Naive thymus-derived CD8-positive, alpha-beta T cell (primary cell): ENCODE data around the gene GALNT4. TPM values are rescaled to one million over a fixed set of nuclear protein-coding genes. Genes with fewer than 3 reads are reported as not detected.

Source experiments
- ATAC-seq, 2 donors: fragments of 150-1000 bp; cut with Tn5 transposase in 1 of 2; sonication (Bioruptor Pico), chemical (Tn5 transposase) in 1 of 2; 1 replicate in 1 of 2; 2 replicates in 1 of 2; pipeline ENCODE4 v1.10.0; 2021; ENCODE audit warnings: mild to moderate bottlenecking in 2 of 2, moderate library complexity in 2 of 2
- POLR2A ChIA-PET: fragments of 350-600 bp; sonication (Branson Sonifier 250); formaldehyde crosslinking; loops from one replicate; lab custom pipeline; 2021; ENCODE audit warnings: antibody characterized with exemption; lab: Charles Lee
- DNase-seq, 10 donors: peaks; one replicate each; pipeline versions ENCODE4 v3.0.0 to v3.0.0-alpha.2; 2020 to 2022
- H3K27ac Mint-ChIP-seq, 10 donors: one replicate each; pipeline ENCODE4 v1.8.0; 2020 to 2022; ENCODE audit warnings: mild to moderate bottlenecking in 10 of 10, mixed read lengths in 10 of 10, moderate library complexity in 4 of 10, inconsistent platforms in 1 of 10
- H3K27me3 Mint-ChIP-seq, 5 donors: one replicate each; pipeline ENCODE4 v1.8.0; 2021 to 2022; ENCODE audit warnings: mixed read lengths in 5 of 5
- H3K36me3 Mint-ChIP-seq, 3 donors: one replicate each; pipeline ENCODE4 v1.8.0; 2020 to 2022; ENCODE audit warnings: mixed read lengths in 3 of 3, mild to moderate bottlenecking in 2 of 3, inconsistent platforms in 1 of 3
- H3K4me1 Mint-ChIP-seq, 4 donors: one replicate each; pipeline ENCODE4 v1.8.0; 2021 to 2022; ENCODE audit warnings: mixed read lengths in 4 of 4
- H3K4me3 Mint-ChIP-seq, 10 donors: one replicate each; pipeline ENCODE4 v1.8.0; 2020 to 2022; ENCODE audit warnings: mild to moderate bottlenecking in 10 of 10, mixed read lengths in 10 of 10, moderate library complexity in 6 of 10, inconsistent platforms in 1 of 10
- H3K9me3 Mint-ChIP-seq, 9 donors: one replicate each; pipeline ENCODE4 v1.8.0; 2020 to 2022; ENCODE audit warnings: mixed read lengths in 9 of 9, mild to moderate bottlenecking in 3 of 9, inconsistent platforms in 1 of 9, moderate library complexity in 1 of 9
- polyA plus RNA-seq, 3 donors: library from polyadenylated mRNA; unstranded; fragments of 300-500 nt; fragmentation: Illumina TruSeq; gene quantifications; one replicate each; pipeline ENCODE4 v1.2.3, GENCODE V29; 2021
- total RNA-seq, 8 experiments: library from RNA in 2 of 8; stranded (reverse) in 2 of 8; gene quantifications; one replicate each; pipeline ENCODE4 v1.2.3 and lab custom pipeline; 2021 to 2026

Gene GALNT4
- total and polyA plus RNA-seq, 5 experiments from 2014 or later = 2.0 to 7.7 (median 2.6) TPM

GRCh38 chr12:89477633-89478279 is 46.8 kb downstream of the GALNT4 start:
- ATAC-seq (no peak), DNase-seq (no peak)
- peaks cover 0 to 23% (median 11%) of the 10 kb centered on the region in 4 donors for H3K4me1 Mint-ChIP-seq
- no peaks in the 10 kb centered on the region for H3K27me3 Mint-ChIP-seq
- POLR2A ChIA-PET = no interaction called here
- no peak overlapping the region for H3K4me3 Mint-ChIP-seq
- peaks cover 0 to 6% (median 0%) of the 10 kb centered on the region in 3 donors for H3K36me3 Mint-ChIP-seq
- H3K27ac Mint-ChIP-seq = peak overlapping the region in 5 of 10 donors; percentile 0 to 69 (median 16)
- H3K9me3 Mint-ChIP-seq = no peaks in the 10 kb centered on the region

DNA sequence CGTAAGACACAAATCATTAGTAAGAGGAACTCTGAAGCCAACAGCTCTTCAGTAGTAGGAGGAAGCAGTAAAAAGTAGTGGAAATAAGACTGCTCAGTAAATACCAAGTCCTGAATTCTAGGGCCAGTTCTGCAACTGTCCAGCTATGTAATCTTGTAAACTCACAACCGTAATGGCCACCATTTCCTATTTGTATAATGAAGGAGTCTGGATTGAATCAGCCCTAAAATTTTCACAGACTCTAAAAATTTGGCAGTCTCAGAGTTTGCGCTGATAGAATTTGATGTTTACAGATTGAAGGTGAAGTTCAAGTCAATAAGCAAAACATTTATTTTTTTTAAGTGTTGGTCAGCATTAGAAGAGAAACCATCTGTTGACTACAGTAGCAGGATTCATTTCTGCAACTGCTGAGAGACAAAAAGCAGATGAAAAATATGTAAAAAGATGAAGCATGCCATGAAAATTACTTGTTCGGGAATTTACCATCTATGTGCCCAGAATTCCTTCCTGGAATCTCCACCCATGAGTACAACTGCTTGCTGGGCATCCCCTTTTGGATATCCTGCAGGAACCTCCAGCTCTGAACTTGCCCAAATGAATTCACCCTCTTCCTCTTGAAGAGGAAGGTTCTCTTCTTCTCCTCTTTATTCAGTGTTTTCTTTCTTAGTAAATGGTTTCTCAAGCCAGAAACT is 47.5 kb downstream of the GALNT4 start:
- peaks cover 0 to 25% (median 11%) of the 10 kb centered on the region in 4 donors for H3K4me1 Mint-ChIP-seq
- peaks cover 0 to 3% (median 0%) of the 10 kb centered on the region in 3 donors for H3K36me3 Mint-ChIP-seq
- DNase-seq (no peak), ATAC-seq (no peak)
- POLR2A ChIA-PET = no interaction called here
- H3K27me3 Mint-ChIP-seq = no peaks in the 10 kb centered on the region
- H3K9me3 Mint-ChIP-seq = no peaks in the 10 kb centered on the region
- peak overlapping the region in 5 of 10 donors; percentile 12 to 69 (median 34) for H3K27ac Mint-ChIP-seq
- no peak overlapping the region for H3K4me3 Mint-ChIP-seq

GRCh38 chr12:89476232-89476631 is 48.4 kb downstream of the GALNT4 start:
- no peak for ATAC-seq
- Mint-ChIP-seq H3K36me3 (no peaks in the 10 kb centered on the region), H3K4me1 (peaks cover 2 to 29% (median 11%) of the 10 kb centered on the region in 4 donors), H3K9me3 (no peaks in the 10 kb centered on the region), H3K27me3 (no peaks in the 10 kb centered on the region), H3K4me3 (no peak overlapping the region), H3K27ac (peak overlapping the region in 1 of 10 donors; percentile 34)
- POLR2A ChIA-PET = no interaction called here
- no peak for DNase-seq

DNA sequence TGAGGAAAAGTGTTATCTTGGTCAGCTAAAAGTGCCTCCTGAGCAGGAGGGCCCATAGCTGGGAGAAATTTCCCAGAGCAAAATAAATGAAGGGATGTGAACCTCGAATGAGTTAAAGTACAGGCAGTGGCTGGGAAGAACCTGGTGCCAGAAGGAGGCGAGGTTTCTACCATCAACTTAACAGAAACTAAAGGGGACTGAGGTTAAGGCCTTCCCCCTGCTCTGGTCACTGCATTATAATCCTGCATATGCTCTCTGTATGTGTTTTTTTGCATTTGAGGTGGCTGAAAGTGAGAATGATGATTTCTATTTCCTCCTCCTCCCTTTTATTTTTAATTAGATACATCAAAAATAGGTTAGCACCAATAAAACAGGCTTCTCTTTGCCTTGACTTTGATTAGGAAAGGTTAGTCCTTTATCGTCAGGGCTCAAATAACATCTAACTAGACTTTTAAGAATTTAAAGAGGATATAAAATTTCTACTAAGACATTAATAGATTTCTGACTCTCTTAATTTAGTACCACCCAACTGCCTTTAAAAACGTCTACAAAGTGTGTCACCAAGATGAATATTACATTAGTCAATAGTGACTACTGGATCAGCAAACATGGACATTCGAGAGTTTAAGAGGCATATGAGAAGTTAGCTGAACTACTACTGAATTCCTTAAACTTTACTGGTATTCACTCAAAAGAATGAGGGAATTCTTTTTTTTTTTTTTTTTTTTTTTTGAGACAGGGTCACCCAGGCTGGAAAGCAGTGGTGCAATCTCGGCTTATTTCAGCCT is 49.2 kb downstream of the GALNT4 start:
- Mint-ChIP-seq H3K9me3 (no peaks in the 10 kb centered on the region), H3K27ac (peak overlapping the region in 4 of 10 donors; percentile 27 to 83 (median 46)), H3K36me3 (no peaks in the 10 kb centered on the region), H3K27me3 (no peaks in the 10 kb centered on the region), H3K4me3 (no peak overlapping the region), H3K4me1 (peaks cover 3 to 37% (median 15%) of the 10 kb centered on the region in 4 donors)
- no peak for ATAC-seq
- POLR2A ChIA-PET = interaction anchor here (1.7 kb wide), 1 partner anchor 49 kb away, joined by 4 read pairs; the partner anchor contains the start of gene GALNT4
- no peak for DNase-seq

DNA sequence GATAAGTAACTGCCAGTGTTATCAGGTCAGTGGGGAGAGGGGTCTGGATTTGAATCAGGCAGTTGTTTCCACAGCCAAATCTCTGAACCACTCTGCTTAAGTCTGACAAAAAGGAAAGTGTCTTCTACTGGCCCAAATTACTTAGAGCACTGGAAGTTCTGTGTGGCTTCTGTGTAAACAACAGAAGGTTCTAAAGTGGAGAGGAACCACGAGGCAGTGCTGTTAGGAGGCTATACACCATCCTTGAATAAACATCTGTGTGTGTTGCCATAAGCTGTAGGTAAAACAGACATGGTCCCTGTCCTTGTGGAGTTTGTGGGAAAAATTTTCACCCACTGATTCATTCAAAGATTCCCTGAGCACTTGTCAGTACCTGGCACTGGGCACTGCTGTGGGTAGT is 50.0 kb downstream of the GALNT4 start:
- no peak for DNase-seq
- Mint-ChIP-seq H3K4me1 (peaks cover 3 to 43% (median 18%) of the 10 kb centered on the region in 4 donors), H3K9me3 (no peaks in the 10 kb centered on the region), H3K4me3 (no peak overlapping the region), H3K36me3 (no peaks in the 10 kb centered on the region), H3K27me3 (no peaks in the 10 kb centered on the region), H3K27ac (peak overlapping the region in 4 of 10 donors; percentile 34 to 83 (median 69))
- ATAC-seq = no peak
- POLR2A ChIA-PET = interaction anchor here (1.7 kb wide), 1 partner anchor 50 kb away, joined by 4 read pairs; the partner anchor contains the start of gene GALNT4

Other genes starting within 250 kb of the GALNT4 start
- gene DUSP6, start 172.3 kb downstream of the GALNT4 start, total RNA-seq = 1 to 10 TPM in 1 of 2 experiments, under 1 TPM in 1; 0.57 to 1.4 TPM
- 1 to 10 TPM in 2 of 3 donors, under 1 TPM in 1; 0.67 to 2.1 (median 1.1) TPM for gene DUSP6, start 172.3 kb downstream of the GALNT4 start, polyA plus RNA-seq
- 10 to 100 TPM; 23.2 to 29.3 TPM for gene POC1B, start 1.3 kb upstream of the GALNT4 start, total RNA-seq
- gene POC1B, start 1.3 kb upstream of the GALNT4 start, polyA plus RNA-seq = 10 to 100 TPM; 22.1 to 33.0 (median 29.0) TPM
- 10 to 100 TPM; 52.2 to 52.5 TPM for gene ATP2B1, start 184.0 kb upstream of the GALNT4 start, total RNA-seq
- gene ATP2B1, start 184.0 kb upstream of the GALNT4 start, polyA plus RNA-seq = 10 to 100 TPM; 16.3 to 30.9 (median 26.4) TPM